Hepatocyte (in vitro differentiated cells): ENCODE measurements around the gene NOVA1.

Experiments used
- CTCF ChIP-seq: fragments of 200-600 bp; sonication (generic); IDR thresholded peaks from 2 replicates; pipeline ENCODE4 v1.5.1; 2016; ENCODE audit warnings: antibody characterized with exemption, mild to moderate bottlenecking; ENCODE audit not compliant: poor library complexity
- EZH2 ChIP-seq: fragments of 200-600 bp; sonication (generic); IDR thresholded peaks from 2 replicates; pipeline ENCODE4 v1.6.1; 2016; ENCODE audit warnings: antibody characterized with exemption, mild to moderate bottlenecking, borderline replicate concordance
- EZH2phosphoT487 ChIP-seq: fragments of 200-600 bp; sonication (generic); IDR thresholded peaks from one replicate; pipeline ENCODE4 v1.6.1; 2018; ENCODE audit warnings: antibody characterized with exemption, mild to moderate bottlenecking, low read depth, moderate library complexity; ENCODE audit not compliant: unreplicated experiment, severe bottlenecking

- TF ChIP-seq CTCF (no peak), EZH2 (no peak), EZH2phosphoT487 (no peak)
Measured at GRCh38 chr14:26595926-26596542, 1.8 kb downstream of the NOVA1 start.
